GM19193 (cell line): Measurements from ENCODE around the gene MAP3K13.

Experiments used
- POLR2A ChIP-seq: IDR thresholded peaks from 4 replicates; pipeline ENCODE4 v1.6.1; 2011; ENCODE audit not compliant: insufficient read depth, insufficient read length; ENCODE audit errors: extremely low read depth

The MAP3K13 gene

GRCh38 chr3:185337231-185337816 lies 25.6 kb upstream of the MAP3K13 start:
- no peak for TF ChIP-seq POLR2A

DNA sequence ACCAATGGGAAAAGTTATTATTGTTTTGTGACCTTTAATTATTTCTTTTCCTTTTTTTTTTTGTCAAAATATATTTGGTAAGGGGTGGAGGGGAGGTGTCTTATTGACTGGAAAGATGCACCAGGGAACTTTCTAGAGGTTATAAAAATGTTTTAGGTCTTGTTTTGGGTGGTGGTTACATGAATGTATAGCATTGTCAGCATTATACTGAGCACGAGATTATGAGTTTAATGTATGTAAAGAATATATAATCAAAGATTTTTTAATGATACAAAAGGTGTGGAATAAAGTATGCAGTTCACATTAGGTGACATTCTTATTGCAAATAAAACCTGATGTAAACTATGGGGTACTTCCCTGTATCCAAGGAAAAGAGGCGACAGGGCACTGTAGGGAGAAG lies 23.0 kb upstream of the MAP3K13 start:
- no peak for TF ChIP-seq POLR2A

GRCh38 chr3:185340751-185341150 lies 22.2 kb upstream of the MAP3K13 start:
- TF ChIP-seq POLR2A = no peak

- TF ChIP-seq POLR2A = no peak
These were observed 21.1 kb upstream of the MAP3K13 start for GRCh38 chr3:185341616-185342458.

DNA sequence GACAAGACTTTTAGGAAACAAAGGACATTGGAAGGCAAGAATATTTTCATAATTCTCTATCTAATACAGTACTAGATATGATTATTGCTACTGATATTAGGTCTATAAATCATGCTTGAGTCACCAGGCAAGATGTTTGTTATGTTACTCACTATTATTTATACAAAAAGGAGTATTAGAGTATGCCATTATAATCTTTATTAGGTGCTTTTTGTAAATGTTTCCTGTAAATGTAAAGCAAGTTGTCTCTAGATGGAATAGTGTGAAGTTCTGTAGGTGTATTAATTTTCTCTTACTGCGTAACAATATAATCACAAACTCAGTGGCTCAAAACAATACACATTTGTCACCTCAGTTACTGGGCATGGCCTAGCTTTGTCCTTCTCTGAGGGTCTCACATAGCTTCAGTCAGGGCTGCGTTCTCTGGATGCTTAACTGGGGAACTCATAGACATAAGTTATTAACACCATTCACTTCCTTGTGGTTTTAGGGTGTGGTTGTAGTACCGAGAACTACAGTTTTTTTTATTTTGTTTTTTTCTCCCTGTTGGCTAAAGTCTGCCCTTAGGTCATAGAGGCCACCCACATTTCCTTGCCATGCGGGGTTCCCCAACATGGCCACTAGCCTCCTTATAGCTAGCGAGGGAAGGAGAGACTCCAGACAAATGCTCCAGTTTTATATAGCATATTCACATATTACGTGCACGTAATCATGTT lies 20.3 kb upstream of the MAP3K13 start:
- TF ChIP-seq POLR2A = no peak

- TF ChIP-seq POLR2A = no peak
These were observed 15.5 kb upstream of the MAP3K13 start for GRCh38 chr3:185347399-185347798.

GRCh38 chr3:185350841-185351240 lies 12.1 kb upstream of the MAP3K13 start:
- no peak for TF ChIP-seq POLR2A

DNA sequence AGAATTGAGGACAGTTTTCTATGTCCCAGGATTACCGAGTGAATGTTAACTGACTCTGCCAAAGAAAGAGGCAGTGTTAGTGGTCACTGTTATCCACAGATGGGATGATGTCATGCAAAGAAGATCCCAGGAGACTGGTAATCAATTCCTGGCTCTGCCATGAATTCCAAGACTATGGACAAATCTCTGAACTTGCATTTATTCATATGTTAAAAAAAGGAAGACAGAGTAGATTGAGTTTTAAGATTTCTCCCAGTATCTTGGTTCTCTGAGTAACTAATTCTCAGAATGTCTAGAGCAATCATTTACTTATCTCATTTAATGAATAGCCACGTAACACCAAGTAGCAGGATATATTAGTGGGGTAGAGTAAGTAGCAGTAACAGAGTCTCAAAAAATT lies 11.5 kb upstream of the MAP3K13 start:
- TF ChIP-seq POLR2A = no peak

DNA sequence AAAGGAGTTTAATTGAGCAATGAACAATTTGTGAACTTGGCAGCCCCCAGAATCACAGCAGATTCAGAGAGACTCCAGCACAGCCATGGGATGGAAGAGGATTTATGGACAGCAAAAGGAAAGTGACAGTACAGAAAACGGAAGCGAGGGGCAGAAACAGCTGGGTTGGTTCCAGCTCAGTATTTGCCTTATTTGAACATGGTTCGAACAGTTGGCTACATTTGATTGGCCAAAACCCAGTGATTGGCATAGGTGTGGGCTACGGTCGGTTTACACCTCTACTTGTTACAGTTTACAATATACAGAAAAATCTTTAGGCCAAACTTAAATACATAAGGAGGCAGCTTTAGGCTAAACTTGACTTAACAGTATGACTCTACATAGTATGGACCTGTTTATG lies 9.7 kb upstream of the MAP3K13 start:
- TF ChIP-seq POLR2A = no peak

DNA sequence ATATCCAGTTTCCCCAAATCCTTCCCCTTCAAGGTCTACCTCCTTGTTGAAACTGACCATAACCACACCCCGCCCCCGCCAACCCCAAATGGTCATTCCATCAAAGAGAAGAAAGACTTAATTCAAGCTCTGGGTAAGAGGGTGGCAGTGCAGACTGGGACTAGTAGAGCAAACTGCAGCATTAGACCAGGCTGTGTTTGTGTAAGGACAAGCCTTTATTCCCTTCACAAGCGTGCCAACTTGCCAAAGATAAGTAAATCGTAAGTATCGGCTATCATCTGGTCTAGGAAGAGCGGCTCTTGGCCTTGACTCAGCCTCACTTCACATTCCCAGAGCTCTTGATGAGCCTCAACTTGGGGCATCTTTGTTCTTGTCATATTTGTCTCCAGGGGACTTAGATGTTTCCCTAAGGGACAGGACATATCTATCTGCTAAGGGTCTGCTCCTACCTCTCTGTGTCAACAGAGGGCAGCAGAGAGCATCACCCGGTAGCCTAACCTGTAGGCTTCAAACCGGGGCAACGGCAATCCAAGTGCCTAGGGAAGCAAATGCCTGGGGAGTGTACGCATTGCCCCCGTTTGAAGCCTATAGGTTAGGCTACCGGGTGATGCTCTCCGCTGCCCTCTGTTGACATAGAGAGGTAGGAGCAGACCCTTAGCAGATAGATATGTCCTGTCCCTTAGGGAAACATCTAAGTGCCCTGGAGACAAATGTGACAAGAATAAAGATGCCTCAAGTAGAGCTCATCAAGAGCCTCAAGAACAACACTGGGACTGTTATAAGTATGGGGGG lies 8.9 kb upstream of the MAP3K13 start:
- TF ChIP-seq POLR2A = no peak

GRCh38 chr3:185356499-185356898 lies 6.4 kb upstream of the MAP3K13 start:
- no peak for TF ChIP-seq POLR2A

DNA sequence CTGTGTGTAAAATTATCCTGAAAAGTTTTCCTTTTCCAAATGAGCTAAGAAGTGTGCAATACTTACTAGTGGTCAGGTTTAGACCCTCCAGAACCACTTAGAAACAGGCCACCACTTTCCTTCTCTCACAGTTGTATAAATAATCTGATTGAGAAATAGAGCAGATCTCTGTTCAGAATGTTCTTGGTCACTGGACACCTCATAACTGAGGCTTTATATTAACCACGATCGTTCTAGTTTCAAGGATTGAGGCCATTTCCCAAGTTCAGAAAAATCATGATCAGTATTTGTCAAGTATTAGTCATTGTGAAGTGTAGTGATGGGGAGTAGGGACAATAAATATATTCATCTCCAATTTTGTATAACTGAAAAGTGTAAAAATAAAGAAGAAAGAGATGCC lies 1.0 kb upstream of the MAP3K13 start:
- no peak for TF ChIP-seq POLR2A

DNA sequence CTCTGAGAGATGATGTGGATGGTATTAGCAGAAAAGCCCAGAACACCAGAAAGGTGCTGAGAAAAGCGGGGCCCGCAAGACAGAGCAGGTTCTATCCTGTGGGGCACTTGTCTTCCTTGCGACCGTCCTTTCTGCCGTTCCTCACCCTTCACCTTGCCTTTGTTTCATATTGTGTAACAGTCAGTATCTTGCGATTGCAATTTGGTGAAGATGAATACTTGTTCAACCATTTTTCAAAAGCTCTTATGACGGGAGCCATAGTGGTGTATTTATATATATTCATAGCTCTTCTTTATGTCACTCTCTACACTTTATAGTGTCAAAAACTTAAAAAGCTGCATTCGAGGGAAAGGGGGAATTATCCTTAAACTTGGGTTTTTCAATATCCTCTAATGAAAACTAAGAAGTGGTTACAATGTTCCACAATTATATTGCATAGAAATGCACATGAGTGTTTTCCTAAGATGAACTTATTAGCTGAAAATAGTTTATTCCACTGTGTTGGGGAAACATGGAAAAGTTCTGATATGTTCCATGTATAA lies 797 bp downstream of the MAP3K13 start:
- peak; percentile 10 for TF ChIP-seq POLR2A

GRCh38 chr3:185365291-185366073 lies 2.5 kb downstream of the MAP3K13 start:
- no peak for TF ChIP-seq POLR2A

DNA sequence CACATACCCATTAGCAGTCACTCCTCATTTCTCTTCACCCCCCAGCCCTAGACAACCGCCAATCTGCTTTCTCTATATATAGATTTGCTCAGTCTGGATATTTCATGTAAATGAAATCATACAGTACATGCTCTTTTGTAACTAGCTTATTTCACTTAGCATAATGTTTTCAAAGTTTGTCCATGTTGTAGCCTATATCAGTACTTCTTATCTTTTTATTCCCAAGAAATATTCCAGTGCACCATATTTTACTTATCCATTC lies 3.1 kb downstream of the MAP3K13 start:
- no peak for TF ChIP-seq POLR2A

DNA sequence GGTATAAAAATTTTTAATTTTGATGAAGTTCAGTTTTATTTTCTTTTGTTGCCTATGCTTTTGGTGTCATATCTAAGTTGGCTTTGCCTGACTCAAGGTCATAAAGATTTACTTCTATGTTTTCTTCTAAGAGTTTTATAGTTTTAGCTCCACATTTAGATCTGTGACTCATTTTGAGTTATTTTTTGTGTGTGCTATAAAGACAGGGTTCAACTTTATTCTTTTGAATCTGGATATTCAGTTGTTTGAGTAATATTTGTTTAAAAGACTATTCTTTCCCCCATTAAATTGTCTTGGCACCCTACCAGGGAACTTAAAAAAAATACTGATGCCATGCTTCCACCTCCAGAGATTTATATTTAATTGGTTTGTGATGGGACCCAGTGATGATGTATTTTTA lies 4.0 kb downstream of the MAP3K13 start:
- no peak for TF ChIP-seq POLR2A
